HG02763 (cell line): ENCODE measurements around the gene HSP90B1.
A peak's percentile ranks its signal among the peaks of the same experiment; 100 is the strongest.

Source experiments
- ATAC-seq: cut with Tn5 transposase; IDR thresholded peaks from one replicate; pipeline ENCODE4 v1.9.1; 2021; ENCODE audit warnings: mild to moderate bottlenecking, moderate library complexity; ENCODE audit not compliant: unreplicated experiment

The HSP90B1 gene

GRCh38 chr12:103930034-103930786 is at the start of gene HSP90B1:
TSS of gene HSP90B1 (plus strand) at chr12:103930410. CDS start at chr12:103930516, 106 bp downstream.
- peak; percentile 65 for ATAC-seq

- ATAC-seq: no peak
Measured at GRCh38 chr12:103881261-103881660, 48.9 kb upstream of the HSP90B1 start.

GRCh38 chr12:103882861-103883596 is 47.2 kb upstream of the HSP90B1 start:
- ATAC-seq: no peak

GRCh38 chr12:103883908-103884307 is 46.3 kb upstream of the HSP90B1 start:
- no peak for ATAC-seq

- no peak for ATAC-seq
Measured at GRCh38 chr12:103884316-103884715, 45.9 kb upstream of the HSP90B1 start.

- no peak for ATAC-seq
Measured at GRCh38 chr12:103886195-103886797, 43.9 kb upstream of the HSP90B1 start.

GRCh38 chr12:103887738-103888137 is 42.5 kb upstream of the HSP90B1 start:
- ATAC-seq: no peak

GRCh38 chr12:103897316-103897715 is 32.9 kb upstream of the HSP90B1 start:
- ATAC-seq: no peak

GRCh38 chr12:103901518-103902173 is 28.6 kb upstream of the HSP90B1 start:
- no peak for ATAC-seq

GRCh38 chr12:103903993-103904392 is 26.2 kb upstream of the HSP90B1 start:
- ATAC-seq: no peak

GRCh38 chr12:103905730-103906349 is 24.4 kb upstream of the HSP90B1 start:
- no peak for ATAC-seq

- ATAC-seq: no peak
Measured at GRCh38 chr12:103908246-103908541, 22.0 kb upstream of the HSP90B1 start.

GRCh38 chr12:103908877-103909276 is 21.3 kb upstream of the HSP90B1 start:
- ATAC-seq: no peak

GRCh38 chr12:103909811-103910210 is 20.4 kb upstream of the HSP90B1 start:
- ATAC-seq: no peak

GRCh38 chr12:103912069-103912468 is 18.1 kb upstream of the HSP90B1 start:
- ATAC-seq: no peak

GRCh38 chr12:103913100-103913499 is 17.1 kb upstream of the HSP90B1 start:
- no peak for ATAC-seq

- ATAC-seq: no peak
Measured at GRCh38 chr12:103915306-103915705, 14.9 kb upstream of the HSP90B1 start.

GRCh38 chr12:103917873-103918272 is 12.3 kb upstream of the HSP90B1 start:
- no peak for ATAC-seq

GRCh38 chr12:103924761-103925641 is 5.2 kb upstream of the HSP90B1 start:
- ATAC-seq: peak; percentile 26

GRCh38 chr12:103928682-103929045 is 1.5 kb upstream of the HSP90B1 start:
- ATAC-seq: peak; percentile 15
